GM23248 (cell line): ENCODE results near the gene VAMP2.

ENCODE experiments used
- EZH2 ChIP-seq: fragments of 200-600 bp; sonication (generic); IDR thresholded peaks from 2 replicates; pipeline ENCODE4 v1.6.1; 2018; ENCODE audit warnings: antibody characterized with exemption, mild to moderate bottlenecking; ENCODE audit not compliant: insufficient read depth, poor library complexity, severe bottlenecking
- EZH2phosphoT487 ChIP-seq: fragments of 200-600 bp; sonication (generic); IDR thresholded peaks from 2 replicates; pipeline ENCODE4 v1.6.1; 2018; ENCODE audit warnings: antibody characterized with exemption, moderate library complexity, mild to moderate bottlenecking, low read depth; ENCODE audit not compliant: insufficient read depth

DNA sequence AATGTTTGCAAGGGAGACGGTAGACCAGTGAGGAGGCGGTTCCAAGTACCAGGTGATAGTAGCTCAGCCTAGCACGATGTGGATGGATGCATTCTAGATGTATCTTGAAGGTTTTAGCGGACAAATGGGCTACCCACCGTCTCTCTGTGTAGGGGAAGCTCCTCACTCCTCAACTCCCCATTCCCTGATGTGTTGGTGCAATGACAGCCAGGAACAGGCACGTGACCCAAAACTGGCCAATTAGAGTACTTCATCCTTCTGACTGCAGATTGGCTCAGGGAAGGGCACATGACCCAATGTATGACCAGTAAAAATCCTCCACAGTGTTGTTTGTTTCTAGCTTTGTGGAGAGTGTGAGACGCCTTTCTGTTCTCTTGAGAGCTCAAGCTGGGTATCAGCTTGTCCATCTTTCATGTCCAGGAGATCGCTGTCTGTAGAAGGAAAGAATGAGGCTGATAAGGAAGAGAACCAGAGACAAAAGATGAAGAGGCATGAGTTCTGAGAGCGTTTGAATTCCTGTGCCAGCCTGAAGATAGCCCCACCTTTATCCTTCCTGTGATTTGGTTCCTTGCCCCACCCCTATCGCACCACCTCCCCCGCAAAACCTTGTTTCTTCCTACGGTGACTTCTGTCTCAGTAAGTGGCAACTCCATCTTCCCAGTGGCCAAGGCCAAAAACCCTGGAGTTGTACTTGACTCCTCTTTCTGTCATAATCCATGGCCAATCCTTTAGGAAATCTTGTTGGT, 29.5 kb upstream of the VAMP2 start:
- TF ChIP-seq EZH2: no peak
- no peak for TF ChIP-seq EZH2phosphoT487
